ENCODE results near the gene TRIM41. TPM values are rescaled to one million over a fixed set of nuclear protein-coding genes. Genes with fewer than 3 reads are reported as not detected.
A peak's percentile ranks its signal among the peaks of the same experiment; 100 is the strongest.

TRIM41 gene
- total RNA-seq, 1 donor: 12.7 TPM

- peak overlapping the region; percentile 92 for H3K4me3 ChIP-seq (ENCODE audit: low read depth, low read length)
- no peak for DNase-seq (ENCODE audit: low read depth)
- TF ChIP-seq CTCF (IDR thresholded peaks at IDR 0.05; ENCODE audit: insufficient read depth, low read length): no peak
These were observed 22.6 kb downstream of the TRIM41 start for GRCh38 chr5:181245427-181246275.

- TF ChIP-seq CTCF (IDR thresholded peaks at IDR 0.05; ENCODE audit: insufficient read depth, low read length): no peak
- H3K4me3 ChIP-seq (ENCODE audit: low read depth, low read length): peak overlapping the region; percentile 92
- peak; percentile 80 for DNase-seq (ENCODE audit: low read depth)
These were observed 23.4 kb downstream of the TRIM41 start for GRCh38 chr5:181246276-181247049.

- DNase-seq (ENCODE audit: low read depth): no peak
- H3K4me3 ChIP-seq (ENCODE audit: low read depth, low read length): peak overlapping the region; percentile 72
- no peak for TF ChIP-seq CTCF (IDR thresholded peaks at IDR 0.05; ENCODE audit: insufficient read depth, low read length)
These were observed 25.2 kb downstream of the TRIM41 start for GRCh38 chr5:181248277-181248676.

- TF ChIP-seq CTCF (IDR thresholded peaks at IDR 0.05; ENCODE audit: insufficient read depth, low read length): no peak
- no peak for DNase-seq (ENCODE audit: low read depth)
- H3K4me3 ChIP-seq (ENCODE audit: low read depth, low read length): no peak overlapping the region
These were observed 32.2 kb downstream of the TRIM41 start for GRCh38 chr5:181255276-181255675.

GRCh38 chr5:181255836-181256578 lies 32.9 kb downstream of the TRIM41 start:
- TF ChIP-seq CTCF (IDR thresholded peaks at IDR 0.05; ENCODE audit: insufficient read depth, low read length): no peak
- DNase-seq (ENCODE audit: low read depth): no peak

GRCh38 chr5:181258576-181258975 lies 35.5 kb downstream of the TRIM41 start:
- no peak for TF ChIP-seq CTCF (IDR thresholded peaks at IDR 0.05; ENCODE audit: insufficient read depth, low read length)
- H3K4me3 ChIP-seq (ENCODE audit: low read depth, low read length): peak overlapping the region; percentile 93
- no peak for DNase-seq (ENCODE audit: low read depth)

More at GRCh38 chr5:181255836-181256578, 32.9 kb downstream of the TRIM41 start:
- no peak overlapping the region for H3K4me3 ChIP-seq (ENCODE audit: low read depth, low read length)

All from fibroblast of the aortic adventitia (primary cell).